ENCODE measurements around the gene FLII.

GRCh38 chr17:18233803-18234518 lies 24.6 kb downstream of the FLII start:
- no peak for TF ChIP-seq CTCF (IDR thresholded peaks at IDR 0.05)
- TF ChIP-seq POLR2A (IDR thresholded peaks at IDR 0.05) = no peak

Measured in adrenal gland (tissue), 5 donors.